ENCODE data around the gene GCNT2.

Gene GCNT2

GRCh38 chr6:10633216-10633615, 112.1 kb downstream of the GCNT2 start:
- TF ChIP-seq REST (IDR thresholded peaks at IDR 0.05; ENCODE audit: insufficient read depth in 1 of 2, low read depth in 2 of 2, low read length in 2 of 2): no peak
- no peak for TF ChIP-seq TAF1 (IDR thresholded peaks at IDR 0.05; ENCODE audit: borderline replicate concordance, insufficient read depth, low read length)
- no peak for TF ChIP-seq SIN3A (IDR thresholded peaks at IDR 0.05; ENCODE audit: borderline replicate concordance, insufficient read depth, low read length)
- TF ChIP-seq FOXP2 (optimal IDR thresholded peaks at IDR 0.05; ENCODE audit: borderline replicate concordance, extremely low read depth, extremely low read length, insufficient read depth): no peak

- TF ChIP-seq SIN3A (IDR thresholded peaks at IDR 0.05; ENCODE audit: borderline replicate concordance, insufficient read depth, low read length): no peak
- TF ChIP-seq FOXP2 (optimal IDR thresholded peaks at IDR 0.05; ENCODE audit: borderline replicate concordance, extremely low read depth, extremely low read length, insufficient read depth): no peak
- no peak for TF ChIP-seq POLR2AphosphoS5 (IDR thresholded peaks at IDR 0.05; ENCODE audit: low read depth, low read length)
- no peak for TF ChIP-seq TAF1 (IDR thresholded peaks at IDR 0.05; ENCODE audit: borderline replicate concordance, insufficient read depth, low read length)
- no peak for TF ChIP-seq REST (IDR thresholded peaks at IDR 0.05; ENCODE audit: insufficient read depth in 1 of 2, low read depth in 2 of 2, low read length in 2 of 2)
Measured at GRCh38 chr6:10640412-10640811, 119.3 kb downstream of the GCNT2 start.

GRCh38 chr6:10641528-10641927, 120.4 kb downstream of the GCNT2 start:
- TF ChIP-seq FOXP2 (optimal IDR thresholded peaks at IDR 0.05; ENCODE audit: borderline replicate concordance, extremely low read depth, extremely low read length, insufficient read depth) (no peak), SIN3A (IDR thresholded peaks at IDR 0.05; ENCODE audit: borderline replicate concordance, insufficient read depth, low read length) (no peak), POLR2AphosphoS5 (IDR thresholded peaks at IDR 0.05; ENCODE audit: low read depth, low read length) (no peak), TAF1 (IDR thresholded peaks at IDR 0.05; ENCODE audit: borderline replicate concordance, insufficient read depth, low read length) (no peak), REST (IDR thresholded peaks at IDR 0.05; ENCODE audit: insufficient read depth in 1 of 2, low read depth in 2 of 2, low read length in 2 of 2) (no peak)

- TF ChIP-seq POLR2AphosphoS5 (IDR thresholded peaks at IDR 0.05; ENCODE audit: low read depth, low read length): no peak
- TF ChIP-seq SIN3A (IDR thresholded peaks at IDR 0.05; ENCODE audit: borderline replicate concordance, insufficient read depth, low read length): peak; percentile 63; the same call in 1 of the 2 replicates
Measured at GRCh38 chr6:10643201-10643651, 122.1 kb downstream of the GCNT2 start.

- TF ChIP-seq POLR2AphosphoS5 (IDR thresholded peaks at IDR 0.05; ENCODE audit: low read depth, low read length) (no peak), TAF1 (IDR thresholded peaks at IDR 0.05; ENCODE audit: borderline replicate concordance, insufficient read depth, low read length) (no peak), FOXP2 (optimal IDR thresholded peaks at IDR 0.05; ENCODE audit: borderline replicate concordance, extremely low read depth, extremely low read length, insufficient read depth) (no peak), REST (IDR thresholded peaks at IDR 0.05; ENCODE audit: insufficient read depth in 1 of 2, low read depth in 2 of 2, low read length in 2 of 2) (no peak), SIN3A (IDR thresholded peaks at IDR 0.05; ENCODE audit: borderline replicate concordance, insufficient read depth, low read length) (no peak)
Measured at GRCh38 chr6:10644225-10644624, 123.1 kb downstream of the GCNT2 start.
